Myocyte (in vitro differentiated cells): ENCODE measurements around the gene HSPE1. TPM values are rescaled to one million over a fixed set of nuclear protein-coding genes. Genes with fewer than 3 reads are reported as not detected.
"Not testable (repeated sequence)": the region's sequence is repeated elsewhere in the genome, so short reads cannot be mapped to it uniquely, and the experiment has no call there.

Experiments
- DNase-seq: peaks from one replicate; pipeline ENCODE4 v3.0.0-alpha.2; 2012; ENCODE audit warnings: low read depth
- polyA plus RNA-seq: library from polyadenylated mRNA; unstranded; fragments of >200 nt; gene quantifications from one replicate; pipeline ENCODE4 v1.2.1, GENCODE V29; 2012; ENCODE audit warnings: missing spikeins
- total RNA-seq: library from RNA; depleted of rRNA; stranded (reverse); fragments of >200 nt; gene quantifications from 2 replicates; pipeline ENCODE4 v1.2.3, GENCODE V29; 2014

HSPE1 gene
- total RNA-seq: 99.7 and 130 TPM in 2 replicates
- 140 TPM for polyA plus RNA-seq

DNA sequence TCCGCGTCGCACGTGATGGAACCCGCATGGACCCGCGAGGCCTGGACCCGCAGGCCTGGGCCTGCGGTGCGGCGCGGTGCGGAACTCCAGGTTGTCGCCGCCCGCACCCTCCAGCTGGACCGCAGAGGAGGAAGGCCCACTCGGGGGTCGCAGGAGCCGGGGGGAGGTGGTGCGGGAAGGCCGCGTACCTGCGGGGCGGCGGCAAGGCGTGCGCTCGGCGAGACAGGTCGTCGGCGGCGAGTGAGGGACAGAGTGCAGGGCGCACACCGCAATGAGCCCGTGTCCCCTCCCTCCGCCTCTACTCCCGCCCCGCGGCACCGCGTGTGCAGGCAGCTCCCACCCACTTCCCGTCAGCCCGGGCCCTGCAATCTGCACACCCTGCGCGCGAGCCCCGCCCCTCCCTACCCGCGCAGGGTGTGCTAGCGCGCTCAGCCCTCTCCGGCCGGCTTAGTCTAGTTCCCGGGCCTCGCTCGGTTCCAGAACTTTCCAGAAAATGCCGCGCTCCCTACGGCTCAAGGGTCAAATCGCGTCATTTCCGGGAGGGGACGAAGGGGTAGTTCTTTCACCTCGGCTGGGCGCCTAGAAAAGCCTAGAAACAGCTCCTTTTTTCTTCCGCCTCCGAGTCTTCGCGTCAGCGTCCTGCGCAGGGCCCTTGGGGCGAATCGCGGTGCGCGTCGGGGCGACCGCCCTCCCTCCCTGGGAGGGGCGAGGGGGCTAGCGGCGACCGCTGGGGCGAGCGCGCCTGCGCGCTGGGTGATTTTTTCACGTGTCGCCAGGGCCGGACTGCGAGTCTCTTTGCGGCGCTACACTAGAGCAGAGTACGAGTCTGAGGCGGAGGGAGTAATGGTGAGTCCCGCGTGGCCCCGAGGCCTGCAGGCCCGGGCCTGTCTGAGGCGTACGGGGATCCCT, at the start of gene HSPE1, which contains the start of gene HSPD1:
Gene HSPE1, plus strand, starts transcription at position 786 of the 909 bp plus-strand sequence. Its CDS starts 58 bp downstream, at position 844.
Gene HSPD1, minus strand, starts transcription at position 247 of the 909 bp plus-strand sequence. CDS start 992 bp downstream, outside the sequence.
- DNase-seq: peak; percentile 100

DNA sequence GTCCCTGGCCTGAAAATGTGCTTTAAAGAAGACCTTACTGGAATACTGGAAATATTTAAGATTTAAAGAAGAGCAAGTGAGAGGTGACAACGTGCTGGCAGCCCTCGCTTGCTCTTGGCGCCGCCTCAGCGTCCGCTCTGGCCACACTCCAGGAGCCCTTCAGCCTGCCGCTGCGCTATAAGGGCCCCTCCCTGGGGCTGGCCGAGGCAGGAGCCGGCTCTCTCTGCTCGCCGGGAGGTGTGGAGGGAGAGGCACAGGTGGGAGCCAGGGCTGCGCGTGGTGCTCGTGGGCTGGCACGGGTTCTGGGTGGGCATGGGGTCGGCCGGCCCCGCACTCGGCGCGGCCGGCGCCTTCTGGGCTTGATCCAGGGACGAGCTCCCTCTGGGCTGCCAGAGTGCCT, 49.7 kb upstream of the HSPE1 start:
- DNase-seq: no peak

DNA sequence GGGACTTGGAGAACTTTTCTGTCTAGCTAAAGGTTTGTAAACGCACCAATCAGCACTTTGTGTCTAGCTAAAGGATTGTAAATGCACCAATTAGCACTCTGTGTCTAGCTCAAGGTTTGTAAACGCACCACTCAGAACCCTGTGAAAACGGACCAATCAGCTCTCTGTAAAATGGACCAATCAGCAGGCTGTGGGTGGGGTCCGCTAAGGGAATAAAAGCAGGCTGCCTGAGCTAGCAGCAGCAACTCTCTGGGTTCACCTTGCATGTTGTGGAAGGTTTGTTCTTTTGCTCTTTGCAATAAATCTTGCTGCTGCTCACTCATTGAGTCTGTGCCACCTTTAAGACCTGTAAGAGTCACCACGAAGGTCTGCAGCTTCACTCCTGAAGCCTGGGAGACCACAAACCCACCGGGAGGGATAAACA, 49.2 kb upstream of the HSPE1 start:
- DNase-seq: not testable (repeated sequence)

DNA sequence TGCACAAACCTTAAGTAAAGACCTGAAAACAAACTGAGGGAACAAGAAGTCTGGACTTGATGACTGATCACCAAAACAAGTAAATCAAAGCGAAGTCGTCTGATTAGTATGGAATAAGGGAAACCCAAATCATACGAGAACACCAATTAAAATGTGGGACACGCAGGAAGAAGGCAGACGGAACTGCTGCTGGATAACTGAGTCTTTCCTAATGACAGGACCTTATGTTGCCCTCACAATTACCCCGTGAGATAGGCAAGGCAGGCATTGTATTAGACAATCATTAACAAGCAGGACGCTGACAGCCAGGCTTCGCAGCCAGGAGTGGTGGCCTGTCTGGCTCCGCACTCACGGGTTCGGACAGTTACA, 47.4 kb upstream of the HSPE1 start:
- DNase-seq: no peak

DNA sequence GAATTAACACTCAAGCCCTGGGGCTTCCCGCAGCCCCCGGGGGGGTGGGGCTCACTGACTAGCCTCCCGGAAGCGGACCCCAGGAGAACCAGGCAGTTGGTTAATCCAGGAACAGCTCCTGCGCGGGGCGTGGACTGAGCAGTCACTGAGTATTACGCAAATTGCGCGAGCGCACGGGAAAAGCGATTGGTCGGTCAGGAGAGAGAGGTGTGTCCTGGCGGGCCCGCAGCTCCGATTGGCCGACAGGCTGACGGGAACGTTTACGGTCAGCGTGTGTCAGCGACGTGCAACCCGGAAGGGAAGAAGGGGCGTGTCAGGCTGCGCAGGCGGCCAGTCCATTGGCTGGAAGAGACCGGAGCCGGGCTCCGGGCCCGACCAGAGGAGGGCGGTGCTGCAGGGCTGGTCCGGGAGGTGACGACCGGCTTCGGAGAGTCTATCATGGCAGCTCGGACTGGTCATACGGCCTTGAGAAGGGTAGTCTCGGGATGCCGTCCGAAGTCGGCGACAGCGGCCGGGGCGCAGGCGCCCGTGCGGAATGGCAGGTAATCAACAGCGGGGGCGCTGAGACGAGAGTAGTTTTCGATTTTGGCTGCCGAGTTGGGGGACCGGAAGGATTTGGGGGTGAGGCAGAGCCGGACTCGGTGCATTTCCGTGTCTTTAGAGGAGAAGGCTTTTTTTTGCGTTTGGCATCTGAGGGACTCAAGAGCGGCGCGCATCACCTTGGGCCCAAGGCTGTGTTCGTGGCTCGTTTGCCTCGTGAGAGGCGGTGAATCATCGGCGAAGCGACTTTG, 46.9 kb upstream of the HSPE1 start, which contains the start of gene COQ10B:
Gene COQ10B, plus strand, starts transcription at position 430 of the 791 bp plus-strand sequence. Its CDS starts 9 bp downstream, at position 439.
- DNase-seq: peak; percentile 99

DNA sequence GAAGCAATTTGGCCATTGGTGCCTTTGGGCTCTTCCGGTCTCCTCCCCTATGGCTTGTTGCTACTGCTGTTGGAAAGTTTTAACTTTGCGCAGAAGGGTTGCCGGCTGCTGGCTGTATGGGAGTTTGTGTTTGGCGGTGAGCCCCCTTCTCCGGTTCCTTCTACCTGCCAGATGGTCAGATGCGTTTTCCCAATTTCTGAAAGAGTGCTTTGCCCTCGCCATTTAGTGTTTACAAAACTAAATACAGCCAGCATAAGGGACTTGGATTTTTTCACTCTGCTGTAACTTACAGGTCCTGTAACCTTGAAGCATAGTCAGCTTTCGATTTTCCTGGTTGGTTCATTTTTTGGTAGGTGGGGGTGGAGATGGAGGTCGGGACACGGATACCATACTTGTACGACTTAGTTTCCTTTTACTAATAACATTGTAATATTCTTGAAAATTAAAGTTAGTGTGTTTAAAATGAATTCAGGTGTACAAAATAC, 46.2 kb upstream of the HSPE1 start:
- no peak for DNase-seq

DNA sequence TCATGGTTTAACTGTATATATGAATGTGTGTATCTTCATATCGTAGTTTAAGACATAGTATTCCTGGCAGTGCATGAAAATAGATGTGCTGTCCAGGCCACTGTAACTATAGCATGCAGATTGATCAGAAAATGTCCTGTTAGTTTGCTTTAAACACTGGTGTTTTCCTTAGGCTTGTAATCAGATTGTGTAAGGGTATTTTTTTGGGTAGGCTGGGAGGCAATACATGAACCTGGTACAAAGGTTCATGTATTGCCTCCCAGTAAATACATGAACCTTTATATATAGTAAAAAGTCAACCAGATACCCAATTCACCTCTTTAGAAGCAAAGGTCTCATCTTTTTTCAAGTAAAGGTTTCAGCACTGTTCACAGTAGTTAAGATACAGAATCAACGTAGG, 45.3 kb upstream of the HSPE1 start:
- DNase-seq: no peak

DNA sequence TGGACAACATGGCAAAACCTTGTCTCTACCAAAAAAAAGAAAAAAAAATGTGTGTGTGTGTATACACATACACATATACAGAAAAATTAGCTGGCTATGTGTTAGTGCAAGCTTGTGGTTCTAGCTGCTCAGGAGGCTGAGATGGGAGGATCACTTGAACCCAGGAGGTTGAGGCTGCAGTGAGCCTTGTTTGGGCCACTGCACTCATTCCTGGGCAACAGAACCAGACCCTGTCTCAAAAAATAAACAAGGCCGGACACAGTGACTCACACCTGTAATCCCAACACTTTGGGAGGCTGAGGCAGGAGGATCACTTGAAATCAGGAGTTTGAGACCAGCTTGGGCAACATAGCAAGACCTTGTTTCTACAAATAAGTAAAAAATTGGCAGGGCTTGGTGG, 44.8 kb upstream of the HSPE1 start:
- no peak for DNase-seq

DNA sequence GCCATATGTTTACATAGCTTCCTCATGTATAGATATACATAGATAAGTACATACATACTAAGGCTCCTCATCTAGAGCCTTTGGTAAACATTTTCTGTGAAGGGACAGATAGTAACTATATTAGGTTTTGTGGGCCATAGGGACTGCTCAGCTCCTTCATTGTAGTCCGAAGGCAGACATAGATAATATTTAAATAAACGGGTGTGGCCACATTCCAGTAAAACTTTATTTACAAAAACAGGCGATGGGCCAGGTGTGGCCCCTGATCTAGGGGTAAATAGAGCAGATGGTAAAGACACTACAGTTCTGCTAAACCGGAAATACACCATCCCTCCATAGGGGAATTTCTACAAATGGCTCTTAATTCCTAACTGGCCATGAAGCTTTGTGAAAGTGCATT, 39.5 kb upstream of the HSPE1 start:
- DNase-seq: no peak

DNA sequence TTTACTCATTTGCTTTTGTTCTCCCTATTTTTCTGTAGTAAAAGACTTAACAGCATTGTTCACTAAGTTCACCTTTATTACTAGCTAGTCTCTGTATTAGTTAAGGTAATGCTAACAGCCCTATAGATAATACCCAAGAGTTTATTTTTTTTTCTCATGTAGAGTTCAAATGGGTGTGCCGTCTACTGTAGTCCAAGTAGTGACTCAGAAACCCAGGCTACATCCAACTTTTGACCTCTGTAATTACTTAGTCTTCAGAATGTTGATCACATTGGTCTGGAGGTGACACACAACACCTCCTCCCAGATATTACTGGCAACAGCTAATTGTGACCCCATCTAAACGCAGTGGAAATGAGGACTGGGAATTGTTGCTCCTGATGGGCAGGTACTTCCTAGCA, 39.1 kb upstream of the HSPE1 start:
- no peak for DNase-seq

DNA sequence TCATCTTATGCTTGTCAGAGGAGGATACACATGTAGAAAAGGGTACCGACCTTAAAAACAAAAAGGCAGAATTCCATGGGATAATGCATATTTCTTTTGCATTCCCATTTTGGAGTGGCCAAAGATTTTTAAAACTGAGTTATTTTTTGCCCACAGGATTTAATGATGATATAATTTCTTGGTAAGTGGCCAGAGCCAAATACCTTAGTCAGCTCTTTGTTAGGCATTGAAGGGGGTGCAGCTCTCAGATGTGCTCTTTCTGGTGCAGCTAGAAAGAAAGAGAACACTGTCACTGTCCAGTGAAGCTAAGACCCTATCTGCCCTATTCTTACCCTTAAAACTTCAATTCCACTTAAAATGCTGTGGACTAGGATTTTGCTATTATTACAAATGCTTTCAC, 36.0 kb upstream of the HSPE1 start:
- no peak for DNase-seq

DNA sequence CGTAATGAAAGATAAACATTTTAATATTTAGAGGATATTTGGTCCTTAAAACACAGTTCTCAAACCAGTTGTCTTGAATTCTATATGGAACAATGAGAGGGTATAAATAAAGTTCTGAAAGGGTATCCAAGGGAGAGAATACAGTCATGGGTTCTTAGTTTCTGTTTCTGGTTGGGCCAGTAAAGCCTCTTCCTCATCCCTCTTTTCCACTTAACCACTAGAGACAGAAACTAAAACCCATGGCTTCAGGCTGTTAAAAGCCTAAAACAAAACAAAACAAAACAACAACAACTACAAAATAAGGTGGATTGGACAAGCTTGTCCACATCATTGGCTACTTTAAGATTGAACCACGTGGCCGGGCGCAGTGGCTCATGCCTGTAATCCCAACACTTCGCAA, 28.0 kb upstream of the HSPE1 start:
- no peak for DNase-seq

DNA sequence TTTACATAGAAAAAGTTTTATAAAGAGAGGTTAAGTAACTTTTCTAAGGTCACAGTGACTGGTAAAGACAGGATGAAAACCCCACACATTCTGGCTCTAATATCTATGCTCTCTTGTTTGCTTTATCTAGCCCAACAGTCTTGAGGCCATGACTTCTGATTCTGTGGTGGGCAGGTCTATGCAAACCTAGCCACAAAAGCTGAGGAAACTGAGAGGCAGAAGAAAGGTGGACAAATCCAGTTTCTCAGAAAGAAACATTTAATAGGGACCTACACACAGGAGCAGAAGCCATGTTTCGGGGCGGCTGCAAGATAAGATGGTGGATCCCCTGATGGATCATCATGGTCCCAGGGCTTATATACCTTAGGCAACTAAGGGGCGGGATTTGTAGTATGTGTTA, 22.4 kb upstream of the HSPE1 start:
- no peak for DNase-seq

DNA sequence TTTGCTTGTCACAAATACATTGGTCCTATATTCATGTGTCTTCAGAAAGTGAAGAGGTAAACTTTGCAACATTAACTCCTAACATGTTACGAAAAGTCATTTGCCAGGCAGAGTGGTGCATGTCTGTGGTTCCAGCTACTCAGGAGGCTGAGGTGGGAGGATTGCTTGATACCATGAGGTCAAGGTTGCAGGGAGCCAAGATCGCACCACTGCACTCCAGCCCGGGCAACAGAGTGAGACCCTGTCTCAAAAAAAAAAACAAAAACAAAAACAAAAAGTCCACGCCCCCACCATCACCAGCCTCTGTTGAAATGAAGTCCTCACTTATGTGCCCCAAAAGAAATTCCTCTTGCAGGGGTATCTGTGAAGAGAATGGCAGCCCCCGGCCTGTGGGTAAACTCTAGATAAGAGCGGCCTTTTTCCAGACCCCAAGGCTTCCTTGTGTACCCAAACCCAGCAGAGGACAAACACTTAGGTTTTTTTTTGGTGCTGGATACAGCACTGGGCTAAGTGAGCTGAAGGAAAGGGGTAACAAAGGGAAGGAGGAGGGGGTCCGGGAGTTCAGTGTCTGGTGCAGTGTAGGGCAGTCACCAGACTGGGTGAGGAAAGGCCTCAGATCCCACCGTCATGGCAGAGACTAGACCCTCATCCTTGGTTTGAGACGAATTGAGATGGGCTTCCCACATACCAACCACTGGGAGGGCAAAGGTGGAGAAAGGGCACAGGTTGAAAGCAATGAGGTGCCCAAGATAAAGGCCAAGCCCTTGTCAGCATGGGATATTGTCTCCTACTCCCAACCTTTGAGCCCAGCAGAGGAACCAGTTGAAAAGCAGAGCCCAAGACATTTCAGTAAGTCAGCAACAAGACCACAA, 19.8 kb upstream of the HSPE1 start:
- DNase-seq: no peak

DNA sequence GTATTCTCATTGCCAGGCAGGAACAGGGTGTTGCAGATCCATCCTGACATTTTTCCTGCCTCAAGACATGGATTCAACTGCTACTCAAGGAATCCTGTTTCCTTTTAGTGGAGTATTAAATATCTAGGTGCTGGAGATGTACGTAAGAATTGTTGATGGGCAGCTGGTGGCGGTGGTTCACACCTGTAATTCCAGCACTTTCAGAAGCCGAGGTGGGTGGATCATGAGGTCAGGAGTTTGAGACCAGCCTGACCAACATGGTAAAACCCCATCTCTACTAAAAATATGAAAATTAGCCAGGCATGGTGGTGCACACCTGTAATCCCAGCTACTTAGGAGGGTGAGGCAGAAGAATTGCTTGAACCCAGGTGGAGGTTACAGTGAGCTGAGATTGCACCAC, 15.9 kb upstream of the HSPE1 start:
- DNase-seq: not testable (repeated sequence)

DNA sequence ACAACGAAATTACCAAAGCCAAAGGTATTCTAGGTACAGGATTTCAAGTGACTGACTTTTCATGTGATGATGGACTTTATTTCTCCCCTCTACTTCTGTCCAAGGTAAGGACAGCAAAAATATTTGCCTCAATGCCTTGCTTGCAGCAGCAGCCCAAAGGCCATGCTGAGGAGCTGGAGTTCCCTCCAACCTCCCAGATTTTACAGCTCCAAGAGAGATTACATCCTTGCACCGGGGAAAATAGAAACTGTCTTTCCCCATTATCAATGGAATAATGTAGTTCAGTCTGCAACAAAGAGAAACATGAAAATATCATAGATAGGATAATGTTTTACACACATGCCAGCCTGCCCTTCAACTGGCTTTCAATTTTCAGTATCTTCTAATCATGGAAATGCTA, 14.0 kb upstream of the HSPE1 start:
- DNase-seq: no peak

DNA sequence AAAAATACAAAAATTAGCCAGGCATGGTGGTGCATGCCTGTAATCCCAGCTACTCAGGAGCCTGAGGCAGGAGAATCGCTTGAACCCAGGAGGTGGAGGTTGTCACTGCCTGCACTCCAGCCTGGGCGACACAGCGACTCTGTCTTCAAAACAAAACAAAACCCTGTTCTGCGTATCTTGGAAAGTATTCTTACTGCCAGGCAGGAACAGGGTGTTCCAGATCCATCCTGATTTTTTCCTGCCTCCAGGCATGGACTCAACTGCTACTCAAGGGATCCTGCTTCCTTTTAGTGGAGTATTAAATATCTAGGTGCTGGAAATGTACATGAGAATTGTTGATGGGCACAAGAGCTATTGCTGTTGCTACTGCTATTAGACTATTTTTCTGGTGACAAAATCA, 12.8 kb upstream of the HSPE1 start:
- DNase-seq: no peak

DNA sequence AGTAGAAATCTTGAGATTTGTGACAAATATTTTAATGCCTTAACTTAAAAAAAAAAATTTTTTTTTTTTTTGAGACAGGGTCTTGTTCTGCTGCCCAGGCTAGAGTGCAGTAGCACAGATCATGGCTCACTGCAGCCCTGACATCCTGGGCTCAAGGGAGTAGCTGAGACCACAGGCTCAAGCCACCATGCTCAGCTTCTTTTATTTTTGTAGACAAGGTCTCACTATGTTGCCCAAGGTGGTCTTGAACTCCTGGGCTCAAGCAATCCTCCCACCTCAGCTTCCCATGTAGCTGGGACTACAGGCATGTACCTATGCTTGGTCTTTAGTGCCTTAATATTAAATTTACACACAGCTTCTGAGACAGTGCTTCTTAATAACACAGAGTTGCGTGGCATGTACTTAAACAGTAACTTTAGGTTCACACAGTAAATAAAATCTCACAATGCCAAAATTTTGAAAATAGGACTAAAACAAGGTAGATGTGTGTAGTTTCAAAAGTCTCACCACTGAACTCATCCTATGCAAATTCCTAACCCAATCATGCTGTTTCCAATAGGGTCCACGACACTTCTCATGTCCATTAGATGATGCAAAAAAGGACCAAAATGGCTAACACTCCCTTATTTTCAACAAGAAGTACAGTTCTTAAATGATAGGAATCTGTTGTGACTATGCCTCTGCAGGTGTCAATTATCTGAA, 4.6 kb upstream of the HSPE1 start:
- no peak for DNase-seq

DNA sequence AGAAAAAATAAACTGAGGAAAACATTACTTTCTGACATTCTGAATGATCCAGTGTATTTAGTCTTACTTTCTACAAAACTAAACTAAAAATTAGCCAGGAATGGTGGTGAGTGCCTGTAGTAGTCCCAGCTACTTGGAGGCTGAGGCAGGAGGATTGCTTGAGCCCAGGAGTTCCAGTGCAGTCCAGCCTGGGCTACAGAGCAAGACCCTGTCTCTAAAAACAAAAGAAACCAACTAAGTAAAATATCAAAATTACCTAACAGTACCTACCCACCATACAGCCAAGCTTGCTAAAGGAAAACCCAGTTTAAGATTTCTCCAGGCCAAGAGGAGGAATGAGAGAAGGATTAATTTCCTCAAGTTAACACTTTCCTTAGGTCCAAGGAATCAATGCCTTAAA, 3.5 kb upstream of the HSPE1 start:
- no peak for DNase-seq

DNA sequence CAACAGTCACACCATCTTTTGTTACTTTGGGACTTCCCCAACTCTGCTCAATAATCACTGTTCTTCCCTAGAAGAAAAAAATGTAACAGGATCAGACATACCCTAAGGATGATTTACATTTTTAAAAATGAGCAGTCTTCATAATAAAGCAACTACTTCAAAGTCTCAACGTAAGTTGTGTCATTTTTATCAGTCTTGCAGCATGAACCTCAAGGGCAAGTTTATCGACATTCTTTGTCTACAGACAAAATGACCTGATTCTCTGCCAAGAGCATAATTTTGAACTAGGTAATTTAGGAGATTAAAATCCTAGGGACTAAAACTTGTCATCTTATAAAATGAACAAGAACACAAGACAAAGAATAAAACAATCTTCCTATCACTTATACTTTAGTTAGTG, 2.9 kb upstream of the HSPE1 start:
- no peak for DNase-seq
